Body of pancreas (tissue), 4 donors: ENCODE measurements around the gene ASCC1. TPM values are rescaled to one million over a fixed set of nuclear protein-coding genes. Genes with fewer than 3 reads are reported as not detected.

ENCODE experiments used
- ATAC-seq: fragments of 150-250 bp; one replicate; pipeline ENCODE4 v1.9.1; 2016
- DNase-seq, 4 donors: peaks; one replicate each; pipeline ENCODE4 v3.0.0-alpha.2; 2019
- H3K27ac ChIP-seq, 4 donors: fragments of 200-600 bp; sonication (generic); 1 replicate in 3 of 4; 2 replicates in 1 of 4; pipeline versions ENCODE4 v1.5.1 to v1.6.1; 2016 to 2019; ENCODE audit warnings: mild to moderate bottlenecking in 1 of 4, mixed read lengths in 1 of 4, moderate library complexity in 1 of 4
- H3K27me3 ChIP-seq, 2 donors: fragments of 200-600 bp; sonication (generic); one replicate each; pipeline ENCODE4 v1.6.0; 2016; ENCODE audit warnings: mild to moderate bottlenecking in 1 of 2
- H3K36me3 ChIP-seq, 2 donors: fragments of 200-600 bp; sonication (generic); replicated peaks in 1 of 2; 2 replicates each; pipeline ENCODE4 v1.5.1; 2016; ENCODE audit warnings: low read depth in 2 of 2; ENCODE audit not compliant: insufficient read depth in 1 of 2
- H3K4me1 ChIP-seq: fragments of 200-600 bp; sonication (generic); one replicate; pipeline ENCODE4 v1.6.0; 2016
- H3K4me3 ChIP-seq, 2 donors: fragments of 200-600 bp; sonication (generic); 1 replicate in 1 of 2; 2 replicates in 1 of 2; pipeline ENCODE4 v1.5.1; 2016 to 2019
- H3K9me3 ChIP-seq, 3 donors: fragments of 200-600 bp; sonication (generic); 1 replicate in 2 of 3; 2 replicates in 1 of 3; pipeline ENCODE4 v1.5.1; 2016
- CTCF ChIP-seq, 7 experiments: fragments of 450-650 bp in 4 of 7; fragments of 200-600 bp in 3 of 7; sonication (generic) in 3 of 7; IDR thresholded peaks; one replicate each; pipeline ENCODE4 v1.5.1; 2016 to 2019; ENCODE audit warnings: antibody characterized with exemption in 7 of 7
- POLR2A ChIP-seq, 3 donors: fragments of 450-650 bp; IDR thresholded peaks; one replicate each; pipeline ENCODE4 v1.6.1; 2016; ENCODE audit warnings: antibody characterized with exemption in 3 of 3, mild to moderate bottlenecking in 2 of 3
- WGBS, 2 donors: methylation state at CpG; one replicate each; pipeline ENCODE4 v1.1.5; 2017; 5-methylcytosine and 5-hydroxymethylcytosine counted together
- intact Hi-C: fragments of 100-400 bp; cut with DNase I; formaldehyde crosslinking; loops from one replicate; pipeline ENCODE4 v1.15.1; 2023
- total RNA-seq, 2 donors: library from RNA; depleted of rRNA; stranded (reverse); fragments of >200 nt; gene quantifications; one replicate each; pipeline ENCODE4 v1.1.0, GENCODE V29; 2016

The ASCC1 gene
- total RNA-seq, 2 donors from 2014 or later = 16.1 to 17.1 TPM

GRCh38 chr10:72081210-72081609 lies 134.9 kb downstream of the ASCC1 start:
- H3K4me3 ChIP-seq = no peak overlapping the region
- H3K27me3 ChIP-seq = no peaks in the 10 kb centered on the region
- peaks cover 4% of the 10 kb centered on the region for H3K4me1 ChIP-seq
- no peak overlapping the region for H3K27ac ChIP-seq
- ATAC-seq = no peak
- no peak for DNase-seq
- no peaks in the 10 kb centered on the region for H3K9me3 ChIP-seq
- no peak for TF ChIP-seq CTCF (IDR thresholded peaks at IDR 0.05)
- no peak for TF ChIP-seq POLR2A (IDR thresholded peaks at IDR 0.05)
- intact Hi-C loops = no loop called here
- 91 to 94% methylated on average over 9 of the region's 9 CpGs for WGBS, 2 donors
- no peaks in the 10 kb centered on the region for H3K36me3 ChIP-seq

GRCh38 chr10:72080042-72080975 lies 135.8 kb downstream of the ASCC1 start:
- TF ChIP-seq POLR2A (IDR thresholded peaks at IDR 0.05) = no peak
- no peak for TF ChIP-seq CTCF (IDR thresholded peaks at IDR 0.05)
- no peak for DNase-seq
- intact Hi-C loops = no loop called here
- H3K36me3 ChIP-seq = no peaks in the 10 kb centered on the region
- 79 to 88% methylated on average over 13 to 14 of the region's 14 CpGs for WGBS, 2 donors
- no peaks in the 10 kb centered on the region for H3K9me3 ChIP-seq
- H3K27me3 ChIP-seq = no peaks in the 10 kb centered on the region
- H3K27ac ChIP-seq = no peak overlapping the region
- peaks cover 6% of the 10 kb centered on the region for H3K4me1 ChIP-seq
- no peak overlapping the region for H3K4me3 ChIP-seq
- ATAC-seq = no peak

- TF ChIP-seq CTCF (IDR thresholded peaks at IDR 0.05) (no peak), POLR2A (IDR thresholded peaks at IDR 0.05) (no peak)
- WGBS, 2 donors = 82 to 86% methylated on average over 5 of the region's 5 CpGs
- intact Hi-C loops = no loop called here
- H3K27me3 ChIP-seq = no peaks in the 10 kb centered on the region
- H3K4me3 ChIP-seq = no peak overlapping the region
- no peaks in the 10 kb centered on the region for H3K9me3 ChIP-seq
- no peak overlapping the region for H3K27ac ChIP-seq
- ATAC-seq (no peak), DNase-seq (no peak)
- peaks cover 6% of the 10 kb centered on the region for H3K4me1 ChIP-seq
- H3K36me3 ChIP-seq = no peaks in the 10 kb centered on the region
These were observed 136.7 kb downstream of the ASCC1 start for GRCh38 chr10:72079356-72079755.

- intact Hi-C loops = no loop called here
- no peaks in the 10 kb centered on the region for H3K36me3 ChIP-seq
- no peak overlapping the region for H3K4me3 ChIP-seq
- WGBS, 2 donors = 90 to 92% methylated on average over 20 of the region's 20 CpGs
- DNase-seq = no peak
- no peaks in the 10 kb centered on the region for H3K27me3 ChIP-seq
- H3K4me1 ChIP-seq = peaks cover 6% of the 10 kb centered on the region
- H3K9me3 ChIP-seq = no peaks in the 10 kb centered on the region
- no peak for TF ChIP-seq CTCF (IDR thresholded peaks at IDR 0.05)
- no peak for TF ChIP-seq POLR2A (IDR thresholded peaks at IDR 0.05)
- no peak for ATAC-seq
- no peak overlapping the region for H3K27ac ChIP-seq
These were observed 138.6 kb downstream of the ASCC1 start for GRCh38 chr10:72077275-72077990.
